GM21619 (cell line): ENCODE results near the gene MN1.

ENCODE experiments used
- ATAC-seq: cut with Tn5 transposase; IDR thresholded peaks from one replicate; pipeline ENCODE4 v1.9.1; 2021; ENCODE audit not compliant: unreplicated experiment

Gene MN1

DNA sequence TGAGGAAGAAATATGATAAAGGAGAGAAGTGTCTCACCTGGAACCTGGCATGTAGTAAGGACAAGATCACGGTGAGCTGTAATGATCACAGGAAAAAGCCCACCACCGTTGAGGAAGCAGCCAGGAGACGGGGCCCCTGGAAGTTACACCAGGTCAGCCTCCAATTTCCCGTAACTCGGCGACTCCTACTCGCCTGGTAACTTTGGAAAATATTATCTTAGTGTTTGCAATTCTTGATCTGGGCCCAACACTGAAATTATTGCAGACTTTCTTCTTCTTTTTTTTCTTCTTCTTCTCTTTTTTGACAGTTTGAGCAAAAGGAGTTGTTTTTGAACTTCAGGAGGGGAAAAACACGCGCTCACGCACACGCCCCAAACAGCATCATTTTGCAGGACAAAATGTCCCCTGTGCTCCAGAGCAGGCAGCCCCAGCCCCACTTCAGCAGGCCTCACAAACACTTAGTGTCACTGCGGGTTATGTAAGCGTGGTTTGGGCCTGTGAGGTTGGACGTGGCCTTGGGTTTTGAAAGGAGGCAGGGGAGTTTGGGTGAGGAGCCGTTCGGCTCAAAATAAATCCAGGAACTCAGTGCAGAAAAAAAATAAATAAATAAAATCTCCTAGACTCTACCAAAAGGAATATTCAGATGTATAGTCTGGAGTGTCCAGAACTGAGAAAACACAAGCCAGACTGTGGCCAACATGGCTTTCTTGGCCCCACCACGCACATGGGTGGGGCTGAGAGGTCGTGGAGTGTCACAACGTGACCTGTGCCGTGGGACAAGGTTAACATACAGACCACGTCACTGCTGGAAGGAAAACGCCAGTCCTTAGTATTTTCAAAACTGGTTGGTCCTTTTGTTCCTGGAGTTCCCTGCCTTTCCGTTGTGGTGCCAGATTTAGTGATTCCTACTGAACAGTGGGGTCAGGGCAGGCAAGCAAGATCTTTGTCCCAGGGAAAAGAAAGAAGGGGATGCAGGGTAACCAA, 26.3 kb upstream of the MN1 start:
- no peak for ATAC-seq

DNA sequence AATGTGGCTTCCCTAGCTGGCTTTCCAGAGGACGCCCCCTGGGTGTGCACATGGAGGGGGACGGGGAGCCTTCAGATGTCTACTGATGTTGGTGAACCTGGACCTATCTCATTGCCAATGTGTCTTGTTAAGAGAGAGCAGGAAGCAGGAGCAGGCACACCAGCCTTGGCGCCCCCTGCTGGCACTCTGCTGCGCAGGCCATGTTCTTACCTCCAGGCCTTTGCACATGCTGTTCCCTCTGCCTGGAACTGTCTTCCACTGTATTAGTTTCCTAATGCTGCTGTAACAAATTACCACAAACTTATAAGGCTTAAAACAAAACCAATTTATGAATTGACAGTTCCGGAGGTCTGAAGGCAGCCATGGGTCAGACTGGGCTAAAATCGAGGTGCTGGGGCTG, 23.6 kb upstream of the MN1 start:
- no peak for ATAC-seq

- no peak for ATAC-seq
Observed at GRCh38 chr22:27823221-27823620, 21.7 kb upstream of the MN1 start.

DNA sequence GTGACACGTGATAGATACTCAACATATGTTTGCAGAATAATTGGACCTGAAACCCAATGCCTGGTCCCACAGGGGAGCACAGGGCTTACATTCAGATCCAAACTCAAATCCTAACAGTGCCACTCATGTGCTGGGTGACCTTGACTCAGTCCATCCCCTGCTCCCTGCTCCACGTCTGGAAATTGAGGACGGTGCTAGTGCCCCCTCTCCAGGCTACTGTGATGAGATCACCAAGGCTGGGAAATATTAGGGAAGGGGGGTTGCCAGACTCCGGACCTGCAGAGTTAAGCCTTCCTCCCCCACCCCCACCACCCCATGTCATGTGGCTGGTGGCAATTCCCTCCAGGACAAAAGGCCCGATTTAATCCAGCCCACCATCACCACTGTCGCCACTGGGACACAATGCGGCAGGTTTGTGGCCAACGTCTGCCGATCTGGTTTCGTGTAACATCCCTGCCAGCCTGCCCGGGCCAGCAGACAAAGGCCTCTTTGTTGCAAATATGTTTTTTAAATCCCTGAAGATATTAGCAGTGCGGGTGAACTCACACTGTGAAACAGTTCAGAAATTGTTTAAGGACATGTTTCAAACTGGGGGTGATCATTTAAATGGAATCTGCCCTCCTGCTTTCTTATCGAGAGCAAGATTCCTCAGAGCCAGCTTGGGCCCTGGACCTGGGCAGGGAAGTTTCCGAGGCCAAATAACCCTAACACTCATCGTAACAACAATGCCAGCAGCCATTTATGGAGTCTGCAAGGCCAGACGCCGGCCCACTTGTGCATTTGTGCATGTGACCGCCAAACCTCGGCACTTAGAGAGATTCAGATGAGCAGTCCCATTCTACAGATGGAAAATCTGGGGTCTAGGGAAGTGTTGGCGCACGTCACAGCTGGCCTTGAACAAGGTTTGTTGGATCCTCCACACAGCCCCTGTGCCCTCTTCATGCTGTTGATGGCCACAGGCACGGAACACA, 19.6 kb upstream of the MN1 start:
- ATAC-seq, result no peak

DNA sequence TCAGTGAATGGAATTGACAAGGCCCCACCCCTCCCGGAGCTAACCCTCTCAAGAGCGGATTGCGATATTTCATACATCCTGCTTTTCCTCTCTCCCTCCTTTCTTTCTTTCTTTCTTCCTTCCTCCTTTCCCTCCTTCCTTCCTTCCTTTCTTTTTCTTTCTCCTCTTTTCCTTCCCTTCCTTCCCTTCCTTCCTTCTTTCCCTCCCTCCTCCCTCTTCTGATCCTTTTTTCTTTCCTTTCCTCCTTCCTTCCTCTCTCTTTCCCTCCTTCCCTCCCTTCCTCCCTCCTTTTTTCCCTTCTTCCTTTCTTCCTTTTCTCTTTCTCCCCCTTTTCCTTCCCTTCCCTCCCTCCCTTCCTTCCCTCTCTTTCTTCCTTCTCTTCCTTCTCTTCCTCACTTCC, 15.0 kb upstream of the MN1 start:
- ATAC-seq, result no peak

DNA sequence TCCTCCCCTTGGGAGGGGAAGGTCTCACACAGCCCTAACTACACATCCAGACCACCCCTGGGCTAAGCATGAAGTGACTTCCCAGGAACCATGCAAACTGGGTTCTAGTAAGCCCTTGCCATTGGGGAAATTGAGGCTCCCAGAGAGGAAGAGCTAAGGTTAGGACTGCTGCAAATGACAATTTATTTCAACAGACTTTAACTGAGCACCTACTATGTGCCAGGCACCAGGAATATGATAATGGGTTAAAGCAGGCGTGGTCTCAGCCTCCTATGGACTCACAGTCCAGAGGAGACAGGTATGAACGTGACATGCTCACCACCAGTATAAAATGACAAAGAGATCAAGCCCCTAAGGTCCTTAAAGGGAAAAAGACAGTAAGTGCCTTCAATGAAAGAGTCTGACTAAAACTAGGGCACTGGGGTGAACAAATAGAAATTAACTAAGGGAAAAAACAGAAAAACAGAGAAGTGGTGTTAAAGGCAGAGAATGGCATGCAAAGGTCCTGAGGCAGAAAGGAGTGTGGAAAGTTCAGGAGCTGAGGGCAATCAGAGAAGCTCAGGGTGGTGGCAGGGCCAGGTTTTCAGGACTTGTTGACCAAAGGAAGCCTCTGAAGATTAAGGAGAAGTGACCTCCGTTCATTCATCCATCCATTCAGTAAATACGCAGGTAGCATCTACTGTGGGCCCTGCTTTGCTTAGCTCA, 14.4 kb upstream of the MN1 start:
- ATAC-seq, result no peak

DNA sequence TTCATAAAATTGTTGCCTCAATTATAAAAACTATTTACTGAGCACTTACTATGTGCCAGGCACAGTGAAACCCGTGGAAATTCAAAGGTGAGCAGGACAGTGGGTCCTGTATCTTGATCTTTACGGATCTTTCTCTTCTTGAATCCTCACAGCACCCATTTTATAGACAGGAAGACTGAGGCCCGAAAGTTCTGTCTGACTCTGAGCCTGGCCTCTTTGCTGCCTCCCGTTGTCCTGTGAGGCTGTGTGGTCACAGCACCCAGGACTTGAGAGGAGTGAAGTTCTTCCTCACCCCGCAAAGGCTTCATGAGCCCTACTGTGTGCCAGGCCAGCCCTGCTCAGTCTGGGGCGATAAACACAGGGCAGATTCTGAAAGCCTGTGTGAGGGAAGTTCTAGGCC, 13.4 kb upstream of the MN1 start:
- ATAC-seq, result no peak

- ATAC-seq, result no peak
Observed at GRCh38 chr22:27811778-27812177, 10.2 kb upstream of the MN1 start.

GRCh38 chr22:27810609-27811151, 9.1 kb upstream of the MN1 start:
- ATAC-seq, result no peak

GRCh38 chr22:27809700-27810608, 8.4 kb upstream of the MN1 start:
- no peak for ATAC-seq

DNA sequence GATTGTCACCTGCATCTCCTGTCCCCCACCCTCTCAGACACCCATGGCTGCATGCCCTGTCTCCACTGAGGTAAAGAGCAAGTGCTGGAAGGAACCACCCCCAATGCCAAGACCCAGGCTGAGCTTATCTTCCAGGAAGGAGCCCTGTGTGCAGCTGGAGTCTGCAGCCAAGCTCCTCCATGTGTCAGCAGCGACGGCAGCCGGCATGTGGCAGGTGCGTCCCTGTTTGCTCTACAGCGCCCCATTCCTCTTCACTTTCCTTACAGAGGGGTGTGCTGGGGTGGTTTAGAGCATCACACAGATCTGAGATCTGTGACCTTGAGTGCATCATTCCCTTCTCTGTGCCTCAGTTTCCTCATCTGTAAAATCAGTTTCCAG, 7.7 kb upstream of the MN1 start:
- ATAC-seq, result no peak

GRCh38 chr22:27808451-27809225, 7.1 kb upstream of the MN1 start:
- ATAC-seq, result no peak

DNA sequence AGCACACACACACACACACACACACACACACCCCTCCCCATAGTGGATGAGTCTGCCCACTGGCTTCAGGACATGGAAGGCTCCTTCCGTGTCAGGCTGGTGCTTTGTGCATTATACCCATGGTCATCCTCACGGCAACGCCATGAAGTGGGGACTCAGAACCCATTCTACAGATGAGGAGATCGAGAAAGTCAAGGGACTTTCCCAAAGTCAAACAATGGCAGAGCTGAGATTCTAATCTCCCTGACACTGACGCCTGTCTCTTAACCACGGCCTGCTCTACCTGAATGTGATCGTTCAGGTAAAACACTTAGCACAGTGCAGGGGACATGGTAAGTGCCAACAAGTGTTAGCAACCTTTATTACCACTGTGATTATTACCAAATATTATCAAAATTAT, 4.3 kb upstream of the MN1 start:
- no peak for ATAC-seq

GRCh38 chr22:27804470-27805297, 3.1 kb upstream of the MN1 start:
- no peak for ATAC-seq

DNA sequence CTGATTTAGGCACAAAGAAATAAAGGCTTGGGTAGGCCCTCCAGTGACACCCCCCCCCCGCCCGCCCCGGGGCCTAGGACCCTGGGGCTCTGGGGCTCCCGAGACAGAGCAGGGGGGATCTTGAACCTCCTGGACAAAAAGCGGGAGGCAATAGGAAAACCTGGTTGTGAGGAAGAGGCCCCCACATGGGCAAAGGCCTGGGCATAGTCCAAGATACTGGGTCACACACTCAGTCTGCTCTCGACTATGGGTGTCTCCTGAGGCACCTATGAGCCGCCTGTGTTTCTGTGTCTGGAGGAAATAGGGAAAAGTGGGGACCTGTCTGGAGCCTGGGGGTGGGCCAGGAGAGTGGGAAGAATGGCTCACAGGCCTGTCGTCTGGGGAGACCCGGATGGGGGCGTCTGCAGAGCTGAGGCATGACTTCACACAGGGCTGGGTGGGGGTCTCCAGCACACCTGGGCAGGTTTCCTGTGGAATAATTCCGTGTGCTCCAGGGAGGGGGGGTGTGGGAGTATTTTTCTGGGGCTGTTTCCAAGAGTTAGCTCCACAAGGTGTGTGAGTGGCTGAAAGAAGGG, 2.4 kb upstream of the MN1 start:
- ATAC-seq, result no peak

DNA sequence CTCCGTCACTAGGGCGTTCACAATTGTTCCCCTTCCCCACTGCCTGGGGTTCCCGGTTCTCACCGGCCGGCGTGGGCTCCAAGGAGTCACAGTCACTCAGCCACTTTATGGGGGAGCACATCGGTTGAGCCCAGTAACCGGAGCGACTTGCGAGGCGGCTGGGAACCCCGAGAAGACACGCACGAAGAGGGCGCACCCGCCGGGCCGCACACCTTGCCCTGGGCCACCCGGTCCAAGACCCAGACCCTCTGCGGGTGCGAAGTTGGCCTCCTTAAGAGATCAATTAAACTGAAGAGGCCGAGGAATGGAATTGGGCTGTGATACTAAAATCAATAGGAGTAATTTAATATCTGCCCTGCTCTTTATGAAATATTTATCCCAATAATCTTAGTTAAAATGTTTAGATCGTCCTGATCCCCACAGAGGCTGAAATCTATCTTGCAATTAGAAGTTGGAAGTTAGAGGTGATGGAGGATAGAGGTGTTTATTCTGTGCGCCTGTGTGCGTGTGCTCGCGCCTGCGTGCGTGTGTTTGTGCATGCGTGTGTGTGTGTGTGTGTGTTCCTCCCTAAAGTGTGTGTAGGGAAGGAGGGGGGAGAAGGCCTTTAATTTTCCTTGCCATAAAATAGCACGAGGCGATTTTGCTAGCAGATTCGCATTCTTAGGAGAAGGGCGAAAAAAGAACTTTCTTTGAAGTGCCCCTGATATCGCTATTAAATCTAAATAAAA, 954 bp upstream of the MN1 start:
- ATAC-seq, result no peak

GRCh38 chr22:27801202-27801615, 347 bp downstream of the MN1 start:
- ATAC-seq, result no peak
